Measurements from ENCODE around the gene ENC1. TPM values are rescaled to one million over a fixed set of nuclear protein-coding genes. Genes with fewer than 3 reads are reported as not detected.

ENC1 gene
- total RNA-seq, 1 donor from 2014 or later: 363 TPM

DNA sequence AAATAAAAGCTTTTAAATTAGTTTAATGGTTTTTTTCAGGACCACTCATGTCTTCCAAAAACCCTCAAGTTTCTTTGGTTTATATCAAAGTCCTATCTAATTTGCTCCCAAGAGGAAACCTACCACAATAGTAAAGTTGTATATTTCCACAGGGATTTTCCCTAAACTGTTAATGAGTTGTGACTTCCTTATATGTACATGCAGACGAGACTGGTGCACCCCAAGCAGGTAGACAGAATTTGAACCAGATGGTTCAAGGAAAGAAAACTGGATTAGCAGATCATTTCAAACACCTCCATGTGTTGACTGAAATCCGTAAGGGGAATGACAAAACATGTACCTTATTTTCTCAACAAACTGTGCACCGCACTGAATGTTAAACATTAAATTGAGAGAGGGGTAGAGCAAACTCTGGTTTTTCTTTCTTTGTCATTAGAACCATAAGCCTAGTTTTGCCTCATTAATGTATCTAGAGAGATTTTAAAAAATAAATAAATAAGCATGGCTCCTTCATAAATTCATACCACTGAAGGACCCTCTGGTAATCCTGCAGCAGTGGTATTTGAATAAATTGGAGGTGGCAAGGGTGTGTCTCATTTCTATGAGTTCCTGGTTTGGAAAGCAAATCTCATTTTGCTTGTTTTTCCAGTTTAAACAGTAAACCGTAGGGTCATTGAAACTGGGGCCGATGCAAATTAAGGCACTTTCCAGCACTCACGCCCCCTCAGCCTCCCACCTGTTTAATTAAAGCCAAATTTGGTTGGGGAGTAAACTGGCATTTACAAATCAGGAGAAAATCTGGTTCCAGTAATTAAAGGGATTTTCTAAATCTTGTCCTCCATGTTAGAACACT, 51.1 kb downstream of the ENC1 start:
- Histone ChIP-seq H3K4me2 (ENCODE audit: low read length) (no peak overlapping the region), H3K9ac (ENCODE audit: low read length) (no peak overlapping the region), H3K4me3 (ENCODE audit: insufficient read depth, low read depth, low read length) (no peak overlapping the region), H3K9me3 (ENCODE audit: insufficient read depth, low read depth, low read length) (no peaks in the 10 kb centered on the region), H3K4me1 (ENCODE audit: insufficient read depth, low read length) (peaks cover 11% of the 10 kb centered on the region), H3K27ac (ENCODE audit: low read depth, low read length) (no peak overlapping the region), H4K20me1 (ENCODE audit: insufficient read depth, low read length) (no peaks in the 10 kb centered on the region), H3K79me2 (ENCODE audit: insufficient read depth, low read length) (no peaks in the 10 kb centered on the region), H3K27me3 (ENCODE audit: insufficient read depth, low read length) (no peaks in the 10 kb centered on the region), H2AFZ (ENCODE audit: low read depth, low read length) (no peak overlapping the region), H3K36me3 (ENCODE audit: insufficient read depth, low read length) (no peaks in the 10 kb centered on the region)
- TF ChIP-seq EZH2 (IDR thresholded peaks at IDR 0.05; ENCODE audit: insufficient read depth, low read length) (no peak), CTCF (IDR thresholded peaks at IDR 0.05; ENCODE audit: insufficient read depth, low read depth, low read length) (no peak)
- no peaks in the 10 kb centered on the region for H3K36me3 Mint-ChIP-seq (ENCODE audit: low read depth, unreplicated experiment)
- H3K4me1 Mint-ChIP-seq (ENCODE audit: low read depth, unreplicated experiment): peaks cover 46% of the 10 kb centered on the region
- H3K9me3 Mint-ChIP-seq (ENCODE audit: unreplicated experiment): peaks cover 2% of the 10 kb centered on the region
- no peak for FAIRE-seq
- DNase-seq (ENCODE audit: low read depth): no peak
- no peak overlapping the region for H3K4me3 Mint-ChIP-seq (ENCODE audit: unreplicated experiment)
- no peaks in the 10 kb centered on the region for H3K27me3 Mint-ChIP-seq (ENCODE audit: low read depth, unreplicated experiment)
- H3K27ac Mint-ChIP-seq (ENCODE audit: unreplicated experiment): no peak overlapping the region

GRCh38 chr5:74588415-74588814, 52.1 kb downstream of the ENC1 start:
- H3K27ac ChIP-seq (ENCODE audit: low read depth, low read length): no peak overlapping the region
- H4K20me1 ChIP-seq (ENCODE audit: insufficient read depth, low read length): no peaks in the 10 kb centered on the region
- H3K27ac Mint-ChIP-seq (ENCODE audit: unreplicated experiment): no peak overlapping the region
- no peaks in the 10 kb centered on the region for H3K79me2 ChIP-seq (ENCODE audit: insufficient read depth, low read length)
- no peak overlapping the region for H3K4me3 Mint-ChIP-seq (ENCODE audit: unreplicated experiment)
- no peak for FAIRE-seq
- no peak for TF ChIP-seq EZH2 (IDR thresholded peaks at IDR 0.05; ENCODE audit: insufficient read depth, low read length)
- no peak for TF ChIP-seq CTCF (IDR thresholded peaks at IDR 0.05; ENCODE audit: insufficient read depth, low read depth, low read length)
- H3K27me3 Mint-ChIP-seq (ENCODE audit: low read depth, unreplicated experiment): no peaks in the 10 kb centered on the region
- H3K9ac ChIP-seq (ENCODE audit: low read length): no peak overlapping the region
- no peaks in the 10 kb centered on the region for H3K27me3 ChIP-seq (ENCODE audit: insufficient read depth, low read length)
- no peaks in the 10 kb centered on the region for H3K36me3 Mint-ChIP-seq (ENCODE audit: low read depth, unreplicated experiment)
- H3K4me1 Mint-ChIP-seq (ENCODE audit: low read depth, unreplicated experiment): peaks cover 41% of the 10 kb centered on the region
- H3K36me3 ChIP-seq (ENCODE audit: insufficient read depth, low read length): no peaks in the 10 kb centered on the region
- H3K4me2 ChIP-seq (ENCODE audit: low read length): no peak overlapping the region
- H2AFZ ChIP-seq (ENCODE audit: low read depth, low read length): no peak overlapping the region
- peaks cover 2% of the 10 kb centered on the region for H3K9me3 Mint-ChIP-seq (ENCODE audit: unreplicated experiment)
- peaks cover 6% of the 10 kb centered on the region for H3K4me1 ChIP-seq (ENCODE audit: insufficient read depth, low read length)
- DNase-seq (ENCODE audit: low read depth): no peak
- no peaks in the 10 kb centered on the region for H3K9me3 ChIP-seq (ENCODE audit: insufficient read depth, low read depth, low read length)
- H3K4me3 ChIP-seq (ENCODE audit: insufficient read depth, low read depth, low read length): no peak overlapping the region

DNA sequence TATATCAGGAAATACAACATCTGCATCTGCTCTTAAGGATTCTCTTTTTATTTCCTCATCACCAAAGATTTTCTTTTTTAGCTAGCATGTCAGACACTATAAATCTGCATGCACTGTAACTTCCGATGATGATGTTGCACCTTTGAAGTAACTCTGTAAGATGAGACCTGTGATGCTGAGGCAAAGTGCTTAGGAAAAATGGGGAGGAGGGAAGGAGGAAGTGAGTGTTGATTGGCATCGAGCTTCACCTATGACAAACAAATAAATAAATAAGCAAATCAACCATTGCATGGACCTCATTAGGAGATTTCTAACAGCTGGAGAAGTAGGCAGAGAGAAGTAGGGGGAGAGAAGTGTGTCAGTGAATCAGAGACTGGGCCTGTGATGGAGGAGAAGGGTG, 52.6 kb downstream of the ENC1 start:
- H3K27ac ChIP-seq (ENCODE audit: low read depth, low read length): no peak overlapping the region
- H3K36me3 Mint-ChIP-seq (ENCODE audit: low read depth, unreplicated experiment): no peaks in the 10 kb centered on the region
- TF ChIP-seq CTCF (IDR thresholded peaks at IDR 0.05; ENCODE audit: insufficient read depth, low read depth, low read length): no peak
- no peaks in the 10 kb centered on the region for H3K27me3 Mint-ChIP-seq (ENCODE audit: low read depth, unreplicated experiment)
- H3K4me3 Mint-ChIP-seq (ENCODE audit: unreplicated experiment): no peak overlapping the region
- no peaks in the 10 kb centered on the region for H3K79me2 ChIP-seq (ENCODE audit: insufficient read depth, low read length)
- no peak overlapping the region for H2AFZ ChIP-seq (ENCODE audit: low read depth, low read length)
- FAIRE-seq (no peak), DNase-seq (ENCODE audit: low read depth) (no peak)
- no peaks in the 10 kb centered on the region for H3K36me3 ChIP-seq (ENCODE audit: insufficient read depth, low read length)
- H3K27ac Mint-ChIP-seq (ENCODE audit: unreplicated experiment): no peak overlapping the region
- no peaks in the 10 kb centered on the region for H3K9me3 ChIP-seq (ENCODE audit: insufficient read depth, low read depth, low read length)
- no peak overlapping the region for H3K4me3 ChIP-seq (ENCODE audit: insufficient read depth, low read depth, low read length)
- no peak overlapping the region for H3K9ac ChIP-seq (ENCODE audit: low read length)
- H3K4me1 Mint-ChIP-seq (ENCODE audit: low read depth, unreplicated experiment): peaks cover 41% of the 10 kb centered on the region
- no peaks in the 10 kb centered on the region for H3K27me3 ChIP-seq (ENCODE audit: insufficient read depth, low read length)
- H3K9me3 Mint-ChIP-seq (ENCODE audit: unreplicated experiment): peaks cover 2% of the 10 kb centered on the region
- peaks cover 6% of the 10 kb centered on the region for H3K4me1 ChIP-seq (ENCODE audit: insufficient read depth, low read length)
- no peak overlapping the region for H3K4me2 ChIP-seq (ENCODE audit: low read length)
- H4K20me1 ChIP-seq (ENCODE audit: insufficient read depth, low read length): no peaks in the 10 kb centered on the region
